Endothelial cell of umbilical vein (primary cell): ENCODE data around the gene NETO1. TPM values are rescaled to one million over a fixed set of nuclear protein-coding genes. Genes with fewer than 3 reads are reported as not detected.

ENCODE experiments used
- BruUV-seq: library from RNA; stranded (reverse); fragments of 400-500 nt; replicated peaks from 2 replicates; lab custom pipeline; 2021; lab: Mats Ljungman, UMichigan
- CTCF ChIA-PET: fragments of 300-600, 350-600 bp; sonication (Branson Sonifier 250); formaldehyde crosslinking; loops from one replicate; lab custom pipeline; 2021; ENCODE audit warnings: antibody characterized with exemption, inconsistent platforms; lab: Charles Lee
- POLR2A ChIA-PET: fragments of 300-600, 350-600 bp; sonication (Branson Sonifier 250); formaldehyde crosslinking; loops from one replicate; lab custom pipeline; 2021; ENCODE audit warnings: antibody characterized with exemption, inconsistent platforms; lab: Charles Lee
- DNase-seq: peaks from one replicate; pipeline ENCODE4 v3.0.0-alpha.2; 2011; ENCODE audit warnings: low read depth, low spot score
- FAIRE-seq: peaks from 2 replicates; lab custom pipeline; 2011; peaks lifted over from hg19 to GRCh38; lab: Jason Lieb, UNC
- H2AFZ ChIP-seq: 2 replicates; pipeline ENCODE4 v1.6.0; 2012; ENCODE audit warnings: low read depth, low read length, control low read depth, inconsistent platforms
- H3K27ac ChIP-seq: 2 replicates; pipeline ENCODE4 v1.5.1; 2011; ENCODE audit warnings: low read depth, mild to moderate bottlenecking, control low read depth, low read length, moderate library complexity; ENCODE audit not compliant: insufficient read depth
- H3K27me3 ChIP-seq, 2 experiments: 2 replicates each; pipeline versions ENCODE4 v1.6.0 to v1.6.1; 2011; ENCODE audit warnings: low read length in 2 of 2, mixed read lengths in 1 of 2; ENCODE audit not compliant: control insufficient read depth in 2 of 2, insufficient read depth in 2 of 2
- H3K36me3 ChIP-seq, 2 experiments: 2 replicates in 1 of 2; 3 replicates in 1 of 2; pipeline ENCODE4 v1.5.1; 2011; ENCODE audit warnings: low read length in 2 of 2, mild to moderate bottlenecking in 1 of 2, moderate library complexity in 1 of 2; ENCODE audit not compliant: control insufficient read depth in 2 of 2, insufficient read depth in 2 of 2; ENCODE audit errors: extremely low read depth in 1 of 2
- H3K4me1 ChIP-seq: 3 replicates; pipeline ENCODE4 v1.5.1; 2011; ENCODE audit warnings: mild to moderate bottlenecking, low read length; ENCODE audit not compliant: control insufficient read depth, insufficient read depth; ENCODE audit errors: extremely low read depth
- H3K4me2 ChIP-seq: 2 replicates; pipeline ENCODE4 v1.6.1; 2011; ENCODE audit warnings: low read length, control low read depth, mixed read lengths; ENCODE audit not compliant: insufficient read depth
- H3K4me3 ChIP-seq, 3 experiments: fragments of 200-600 bp in 1 of 3; sonication (generic), shearing (Covaris generic) in 1 of 3; replicated peaks in 1 of 3; 2 replicates each; pipeline ENCODE4 v1.5.1; 2011 to 2016; ENCODE audit warnings: control low read depth in 3 of 3, low read length in 3 of 3, mild to moderate bottlenecking in 2 of 3, inconsistent platforms in 1 of 3, low read depth in 1 of 3, moderate library complexity in 1 of 3; ENCODE audit not compliant: insufficient read depth in 1 of 3
- H3K79me2 ChIP-seq: 2 replicates; pipeline ENCODE4 v1.6.0; 2012; ENCODE audit warnings: low read length, inconsistent platforms; ENCODE audit not compliant: control insufficient read depth, insufficient read depth
- H3K9ac ChIP-seq: replicated peaks from 2 replicates; pipeline ENCODE3; 2011; ENCODE audit warnings: low read length, control low read depth; ENCODE audit not compliant: insufficient read depth; ENCODE audit errors: extremely low read depth
- H3K9me1 ChIP-seq: replicated peaks from 3 replicates; pipeline ENCODE4 v1.6.0; 2011; ENCODE audit warnings: mild to moderate bottlenecking, low read length; ENCODE audit not compliant: control insufficient read depth, insufficient read depth; ENCODE audit errors: extremely low read depth
- H3K9me3 ChIP-seq: replicated peaks from 2 replicates; pipeline ENCODE4 v1.5.1; 2012; ENCODE audit warnings: low read length, inconsistent platforms; ENCODE audit not compliant: control insufficient read depth, insufficient read depth
- H4K20me1 ChIP-seq: replicated peaks from 2 replicates; pipeline ENCODE3; 2011; ENCODE audit warnings: mild to moderate bottlenecking, low read length; ENCODE audit not compliant: control insufficient read depth, insufficient read depth; ENCODE audit errors: extremely low read depth
- EZH2 ChIP-seq: IDR thresholded peaks from 2 replicates; pipeline ENCODE4 v1.6.1; 2012; ENCODE audit warnings: borderline replicate concordance, low read depth, mild to moderate bottlenecking, moderate library complexity, low read length, inconsistent platforms; ENCODE audit not compliant: severe bottlenecking
- FOS ChIP-seq: IDR thresholded peaks from 2 replicates; pipeline ENCODE4 v1.6.1; 2011; ENCODE audit warnings: mild to moderate bottlenecking, low read length, moderate library complexity, borderline replicate concordance; ENCODE audit not compliant: insufficient read depth
- GATA2 ChIP-seq: IDR thresholded peaks from 2 replicates; pipeline ENCODE4 v1.7.0; 2011; ENCODE audit warnings: low read depth, mild to moderate bottlenecking, moderate library complexity, mixed read lengths, low read length; ENCODE audit not compliant: insufficient read length, insufficient read depth
- JUN ChIP-seq: IDR thresholded peaks from 2 replicates; pipeline ENCODE4 v1.6.1; 2011; ENCODE audit warnings: borderline replicate concordance, low read depth; ENCODE audit not compliant: insufficient read length, insufficient read depth
- MYC ChIP-seq: IDR thresholded peaks from one replicate; pipeline ENCODE4 v1.6.1; 2011; ENCODE audit warnings: mild to moderate bottlenecking, low read depth, low read length
- POLR2A ChIP-seq: IDR thresholded peaks from 2 replicates; pipeline ENCODE4 v1.6.1; 2012; ENCODE audit warnings: low read depth, mild to moderate bottlenecking, control low read depth, low read length
- POLR2AphosphoS5 ChIP-seq: IDR thresholded peaks from 2 replicates; pipeline ENCODE4 v1.6.1; 2012; ENCODE audit warnings: low read depth, mild to moderate bottlenecking, control low read depth, low read length, moderate library complexity; ENCODE audit not compliant: insufficient read depth
- dilution Hi-C: fragments of 300-500 bp; cut with MboI; formaldehyde crosslinking; loops from one replicate; pipeline ENCODE4 v1.15.0; 2019; ENCODE audit warnings: low sequenced_read_pairs; ENCODE audit not compliant: extremely low pct_ligation_motif_present
- intact Hi-C: fragments of 100-400 bp; cut with micrococcal nuclease; formaldehyde crosslinking; loops from one replicate; pipeline ENCODE4 v1.10.0; 2022
- polyA plus RNA-seq, 4 experiments: library from polyadenylated mRNA; depleted of rRNA in 3 of 4; stranded (reverse) in 3 of 4; unstranded in 1 of 4; fragments of >200 nt; gene quantifications; 2 replicates each; pipeline versions ENCODE4 v1.2.1 to v1.2.3, GENCODE V29; 2011 to 2012; ENCODE audit warnings: missing spikeins in 1 of 4
- total RNA-seq: library from RNA; stranded (reverse); gene quantifications from 2 replicates; pipeline ENCODE4 v1.2.3, GENCODE V29; 2021
- TF ChIP-seq, protein P1 (sequence below): IDR thresholded peaks from 2 replicates; pipeline ENCODE4 v1.6.1; 2011; ENCODE audit not compliant: insufficient read depth, insufficient read length
- TF ChIP-seq, protein P2 (sequence below), 2 donors: IDR thresholded peaks; 1 replicate in 1 of 2; 2 replicates in 1 of 2; pipeline ENCODE4 v1.5.1; 2011; ENCODE audit warnings: low read length in 2 of 2, mild to moderate bottlenecking in 2 of 2, moderate library complexity in 2 of 2, control low read depth in 1 of 2, inconsistent platforms in 1 of 2, low read depth in 1 of 2; ENCODE audit not compliant: insufficient read depth in 1 of 2; ENCODE audit errors: extremely low read depth in 1 of 2

The NETO1 gene
- total and polyA plus RNA-seq, 2 donors (not counting 3 experiments of a cell fraction or from before 2014, with no cell fraction given), result not detected

DNA sequence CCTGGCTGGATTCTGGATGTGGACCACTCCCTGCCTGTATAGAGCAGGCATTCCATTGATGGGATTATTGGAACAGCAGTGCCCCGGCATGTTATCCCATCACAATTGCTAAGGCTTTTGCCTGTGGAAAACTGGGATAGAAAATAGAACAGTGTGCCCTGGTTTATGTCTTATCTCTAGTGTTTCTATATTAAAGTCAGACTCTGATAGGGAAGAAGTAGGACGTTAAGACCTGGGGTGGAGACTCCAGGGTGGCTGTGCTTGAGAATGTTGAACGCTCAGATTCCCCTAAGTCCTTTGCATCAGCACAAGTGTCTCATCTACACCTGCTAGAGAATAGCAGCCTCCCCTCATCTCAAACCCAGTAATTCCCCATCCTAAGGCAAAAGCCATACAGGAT, 10.8 kb upstream of the NETO1 start:
- no peak for DNase-seq
- intact Hi-C loops (no loop called here), dilution Hi-C loops (no loop called here)
- H3K4me3 ChIP-seq, result no peak overlapping the region
- no TSS peak for BruUV-seq
- FAIRE-seq, result no peak
- no peaks in the 10 kb centered on the region for H3K9me1 ChIP-seq
- H3K79me2 ChIP-seq, result no peaks in the 10 kb centered on the region
- H2AFZ ChIP-seq, result no peak overlapping the region
- no peak for TF ChIP-seq FOS
- TF ChIP-seq, protein P1, sequence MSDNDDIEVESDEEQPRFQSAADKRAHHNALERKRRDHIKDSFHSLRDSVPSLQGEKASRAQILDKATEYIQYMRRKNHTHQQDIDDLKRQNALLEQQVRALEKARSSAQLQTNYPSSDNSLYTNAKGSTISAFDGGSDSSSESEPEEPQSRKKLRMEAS, result no peak
- TF ChIP-seq, protein P2, sequence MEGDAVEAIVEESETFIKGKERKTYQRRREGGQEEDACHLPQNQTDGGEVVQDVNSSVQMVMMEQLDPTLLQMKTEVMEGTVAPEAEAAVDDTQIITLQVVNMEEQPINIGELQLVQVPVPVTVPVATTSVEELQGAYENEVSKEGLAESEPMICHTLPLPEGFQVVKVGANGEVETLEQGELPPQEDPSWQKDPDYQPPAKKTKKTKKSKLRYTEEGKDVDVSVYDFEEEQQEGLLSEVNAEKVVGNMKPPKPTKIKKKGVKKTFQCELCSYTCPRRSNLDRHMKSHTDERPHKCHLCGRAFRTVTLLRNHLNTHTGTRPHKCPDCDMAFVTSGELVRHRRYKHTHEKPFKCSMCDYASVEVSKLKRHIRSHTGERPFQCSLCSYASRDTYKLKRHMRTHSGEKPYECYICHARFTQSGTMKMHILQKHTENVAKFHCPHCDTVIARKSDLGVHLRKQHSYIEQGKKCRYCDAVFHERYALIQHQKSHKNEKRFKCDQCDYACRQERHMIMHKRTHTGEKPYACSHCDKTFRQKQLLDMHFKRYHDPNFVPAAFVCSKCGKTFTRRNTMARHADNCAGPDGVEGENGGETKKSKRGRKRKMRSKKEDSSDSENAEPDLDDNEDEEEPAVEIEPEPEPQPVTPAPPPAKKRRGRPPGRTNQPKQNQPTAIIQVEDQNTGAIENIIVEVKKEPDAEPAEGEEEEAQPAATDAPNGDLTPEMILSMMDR (IDR thresholded peaks at IDR 0.05; ENCODE audit: extremely low read depth in 1 of 2, insufficient read depth in 1 of 2, low read depth in 1 of 2, low read length in 2 of 2), result no peak
- no peak for TF ChIP-seq POLR2A
- no peak for TF ChIP-seq EZH2
- no peak for TF ChIP-seq POLR2AphosphoS5
- TF ChIP-seq MYC, result no peak
- no peak for TF ChIP-seq JUN
- TF ChIP-seq GATA2, result no peak
- H4K20me1 ChIP-seq, result no peaks in the 10 kb centered on the region
- peaks cover 4% of the 10 kb centered on the region for H3K9me3 ChIP-seq
- H3K4me2 ChIP-seq, result no peak overlapping the region
- H3K27ac ChIP-seq, result no peak overlapping the region
- CTCF ChIA-PET, result no interaction called here
- no peak overlapping the region for H3K9ac ChIP-seq
- no peaks in the 10 kb centered on the region for H3K4me1 ChIP-seq
- H3K27me3 ChIP-seq, result no peaks in the 10 kb centered on the region
- POLR2A ChIA-PET, result no interaction called here
- no peaks in the 10 kb centered on the region for H3K36me3 ChIP-seq
